Measurements from ENCODE around the gene PLD4.

GRCh38 chr14:104979758-104980610 is 55.3 kb downstream of the PLD4 start:
- peak; percentile 31 to 85 (median 41) for TF ChIP-seq POLR2AphosphoS5 (IDR thresholded peaks at IDR 0.05)
- TF ChIP-seq, protein P1, sequence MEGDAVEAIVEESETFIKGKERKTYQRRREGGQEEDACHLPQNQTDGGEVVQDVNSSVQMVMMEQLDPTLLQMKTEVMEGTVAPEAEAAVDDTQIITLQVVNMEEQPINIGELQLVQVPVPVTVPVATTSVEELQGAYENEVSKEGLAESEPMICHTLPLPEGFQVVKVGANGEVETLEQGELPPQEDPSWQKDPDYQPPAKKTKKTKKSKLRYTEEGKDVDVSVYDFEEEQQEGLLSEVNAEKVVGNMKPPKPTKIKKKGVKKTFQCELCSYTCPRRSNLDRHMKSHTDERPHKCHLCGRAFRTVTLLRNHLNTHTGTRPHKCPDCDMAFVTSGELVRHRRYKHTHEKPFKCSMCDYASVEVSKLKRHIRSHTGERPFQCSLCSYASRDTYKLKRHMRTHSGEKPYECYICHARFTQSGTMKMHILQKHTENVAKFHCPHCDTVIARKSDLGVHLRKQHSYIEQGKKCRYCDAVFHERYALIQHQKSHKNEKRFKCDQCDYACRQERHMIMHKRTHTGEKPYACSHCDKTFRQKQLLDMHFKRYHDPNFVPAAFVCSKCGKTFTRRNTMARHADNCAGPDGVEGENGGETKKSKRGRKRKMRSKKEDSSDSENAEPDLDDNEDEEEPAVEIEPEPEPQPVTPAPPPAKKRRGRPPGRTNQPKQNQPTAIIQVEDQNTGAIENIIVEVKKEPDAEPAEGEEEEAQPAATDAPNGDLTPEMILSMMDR (IDR thresholded peaks at IDR 0.05), result no peak
- TF ChIP-seq POLR2A (IDR thresholded peaks at IDR 0.05), result no peak
